HG02763 (cell line): ENCODE measurements around the gene CHSY1.

Source experiments
- ATAC-seq: cut with Tn5 transposase; IDR thresholded peaks from one replicate; pipeline ENCODE4 v1.9.1; 2021; ENCODE audit warnings: mild to moderate bottlenecking, moderate library complexity; ENCODE audit not compliant: unreplicated experiment

Gene CHSY1

DNA sequence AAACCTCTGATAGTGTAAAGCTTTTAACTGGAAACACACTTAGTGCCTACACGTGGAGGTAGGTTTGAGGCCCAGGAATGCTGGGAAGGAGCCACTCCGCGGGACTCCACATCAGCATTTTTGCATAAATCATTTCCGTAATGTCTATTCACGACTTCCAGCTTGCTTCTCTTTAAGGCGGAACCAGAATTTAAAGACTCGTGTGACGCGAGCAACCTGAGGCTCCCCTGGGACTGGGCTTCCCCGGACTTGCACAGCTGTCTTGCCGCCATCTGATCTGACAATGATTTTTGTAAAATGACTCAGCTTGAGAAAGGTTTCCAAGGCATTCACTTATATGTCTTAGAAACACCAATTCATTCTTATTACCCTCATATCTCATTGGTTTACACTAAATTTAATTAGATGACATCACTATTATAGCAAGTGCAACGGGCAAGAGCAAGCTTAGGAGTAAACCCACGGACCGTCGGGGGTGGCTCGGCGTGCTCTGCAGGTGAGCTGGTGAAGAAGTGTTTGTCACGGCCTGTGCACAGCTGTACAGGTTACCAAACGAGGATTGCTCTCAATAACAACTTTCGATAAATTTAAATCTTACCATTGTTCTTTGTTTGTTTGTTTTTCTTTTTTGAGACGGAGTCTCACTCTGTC, 95.2 kb downstream of the CHSY1 start:
- peak; percentile 81 for ATAC-seq

DNA sequence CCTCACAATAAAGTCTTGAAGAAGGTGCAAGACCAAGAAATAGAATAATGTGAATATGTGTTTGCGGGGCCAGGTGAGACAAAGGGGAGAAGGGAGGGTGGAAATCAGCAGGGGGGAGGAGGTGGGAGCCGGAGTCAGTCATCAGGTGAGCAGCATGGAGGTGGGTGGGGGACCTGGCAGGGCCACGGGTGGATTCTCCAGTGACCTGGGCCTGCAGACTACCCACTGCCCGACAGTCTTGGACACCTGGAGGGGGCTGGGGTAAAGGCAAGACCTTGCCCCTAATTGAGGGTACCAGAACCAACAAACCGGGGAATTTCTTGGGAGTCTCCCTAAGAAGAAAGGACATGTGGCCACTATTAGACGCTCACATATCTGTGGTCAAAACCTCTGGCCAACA, 95.8 kb downstream of the CHSY1 start:
- no peak for ATAC-seq

DNA sequence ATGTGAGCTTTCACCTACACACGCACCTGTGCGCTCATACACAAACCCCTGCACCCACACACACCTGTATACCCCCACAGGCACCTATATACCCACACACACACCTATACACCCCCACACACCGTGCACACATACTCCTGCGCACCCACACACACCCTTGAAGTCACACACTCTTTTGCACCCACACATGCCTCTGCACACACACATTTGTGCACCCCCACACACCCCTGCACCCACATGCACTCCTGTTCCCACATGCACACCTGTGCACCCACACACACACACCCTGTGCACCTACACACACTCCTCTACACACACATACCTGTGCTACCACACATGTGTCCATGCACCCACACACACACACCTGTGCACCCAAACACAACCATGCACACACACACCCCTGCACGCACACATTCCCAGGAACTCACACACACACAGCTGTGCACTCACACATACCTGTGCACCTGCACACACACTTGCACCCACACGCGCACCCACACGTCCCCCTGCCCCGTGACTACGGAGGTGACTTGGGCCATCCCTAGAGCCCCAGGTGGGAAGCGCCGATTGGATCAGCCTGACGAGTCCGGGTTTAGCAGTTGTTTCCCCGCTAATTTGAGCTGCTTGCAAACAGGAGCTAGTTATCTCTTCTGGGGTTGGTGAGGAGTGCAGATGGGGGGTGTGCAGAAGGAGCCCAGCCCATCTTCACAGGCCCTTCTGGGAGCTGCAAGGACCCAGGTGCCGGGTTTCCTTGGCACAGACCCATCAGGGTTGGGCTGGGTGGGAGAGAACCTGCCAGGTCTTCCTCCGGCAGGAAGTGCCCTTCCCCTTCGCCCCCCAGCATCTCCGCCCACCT, 97.8 kb downstream of the CHSY1 start:
- ATAC-seq, result no peak

DNA sequence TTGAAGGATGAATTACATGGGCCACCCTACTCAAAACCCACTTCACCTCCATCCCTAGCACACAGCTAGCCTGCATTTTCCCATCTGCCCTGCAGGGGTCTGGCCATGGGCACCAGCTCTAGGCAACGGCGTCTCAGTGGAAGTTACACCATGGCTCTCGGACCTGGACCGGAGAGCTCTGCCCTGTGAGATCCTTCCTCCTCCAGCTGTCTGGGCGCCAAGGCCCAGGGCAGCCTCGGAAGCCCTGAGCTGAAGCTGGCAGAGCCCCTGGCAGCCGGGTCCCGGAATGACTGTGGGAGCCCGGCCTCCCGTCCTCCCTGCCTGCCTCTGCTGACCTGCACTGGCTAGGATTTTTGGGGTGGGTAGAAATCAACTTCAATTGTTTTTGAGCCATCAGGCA, 98.9 kb downstream of the CHSY1 start:
- ATAC-seq, result no peak

DNA sequence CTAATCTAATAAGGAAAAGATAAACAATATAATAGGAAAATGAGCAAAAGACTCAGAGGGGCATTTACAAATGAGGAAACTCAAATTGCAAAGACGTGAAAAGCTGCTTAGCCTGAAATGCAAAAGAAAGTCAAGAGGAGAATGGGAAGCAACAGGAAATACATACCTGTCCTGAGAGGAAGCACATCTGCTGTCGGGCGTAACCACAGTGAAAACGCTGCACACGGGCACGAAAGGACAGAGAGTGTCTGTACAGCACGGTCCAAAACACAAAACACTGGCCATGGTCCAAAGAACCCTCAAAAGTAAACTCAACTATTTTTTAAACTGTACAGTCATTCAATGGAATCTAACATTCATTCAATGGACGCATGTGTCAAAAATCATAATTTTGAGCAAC, 100.6 kb downstream of the CHSY1 start:
- ATAC-seq, result no peak

DNA sequence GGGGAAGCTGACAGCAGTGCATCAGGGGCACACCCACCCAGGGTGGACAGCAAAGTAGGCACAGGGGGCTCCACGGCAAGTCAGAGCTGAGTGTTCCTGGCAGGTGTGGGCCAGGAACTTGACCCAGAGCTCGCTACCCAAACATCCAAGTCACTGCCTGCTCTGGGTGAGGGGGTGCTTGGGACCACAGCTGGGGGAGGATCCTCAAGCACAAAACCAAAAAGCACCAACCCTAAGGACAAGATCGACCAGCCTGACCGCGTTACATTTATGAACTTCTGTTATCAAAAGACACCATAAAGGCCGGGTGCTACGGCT, 101.2 kb downstream of the CHSY1 start:
- no peak for ATAC-seq

DNA sequence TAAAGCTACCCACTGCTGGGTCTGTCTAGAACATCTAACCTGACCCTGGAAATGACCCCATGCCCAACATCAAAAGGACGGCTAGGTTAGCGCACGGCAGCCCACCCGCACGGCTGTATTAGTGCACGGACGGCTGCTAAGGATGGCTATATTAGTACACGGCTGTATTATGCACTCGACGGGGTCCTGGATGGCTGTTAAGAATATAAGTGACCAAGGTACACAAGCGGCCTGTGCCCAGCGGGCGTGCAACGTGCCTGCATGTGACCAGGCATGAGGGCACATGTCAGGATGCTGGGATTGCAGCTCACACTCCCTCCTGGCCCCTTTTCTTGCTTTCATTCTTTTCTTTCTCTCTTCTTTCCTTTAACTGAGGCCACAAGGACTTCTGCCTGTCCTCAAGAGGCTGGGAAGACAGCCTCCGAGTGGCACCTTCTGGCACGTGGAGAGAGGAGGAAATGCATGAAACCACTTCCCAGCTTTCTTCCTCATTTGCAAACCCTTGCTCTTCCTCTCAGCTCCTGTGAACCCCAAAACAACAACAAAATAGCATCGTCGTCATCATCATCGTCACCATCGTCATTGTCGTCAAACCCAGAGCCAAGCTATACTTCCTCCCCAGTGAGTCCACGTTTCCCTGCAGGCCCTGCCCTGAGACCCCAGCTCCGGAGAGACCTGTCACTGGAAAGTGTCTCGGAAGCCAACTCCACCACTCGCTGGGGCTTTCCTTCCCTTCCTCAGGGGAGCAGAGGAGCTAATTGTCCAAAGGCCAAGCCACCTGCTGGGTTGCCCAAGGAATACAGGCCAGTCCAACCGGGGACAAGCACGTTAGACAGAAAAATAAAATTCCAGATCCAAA, 101.8 kb downstream of the CHSY1 start:
- ATAC-seq, result no peak

DNA sequence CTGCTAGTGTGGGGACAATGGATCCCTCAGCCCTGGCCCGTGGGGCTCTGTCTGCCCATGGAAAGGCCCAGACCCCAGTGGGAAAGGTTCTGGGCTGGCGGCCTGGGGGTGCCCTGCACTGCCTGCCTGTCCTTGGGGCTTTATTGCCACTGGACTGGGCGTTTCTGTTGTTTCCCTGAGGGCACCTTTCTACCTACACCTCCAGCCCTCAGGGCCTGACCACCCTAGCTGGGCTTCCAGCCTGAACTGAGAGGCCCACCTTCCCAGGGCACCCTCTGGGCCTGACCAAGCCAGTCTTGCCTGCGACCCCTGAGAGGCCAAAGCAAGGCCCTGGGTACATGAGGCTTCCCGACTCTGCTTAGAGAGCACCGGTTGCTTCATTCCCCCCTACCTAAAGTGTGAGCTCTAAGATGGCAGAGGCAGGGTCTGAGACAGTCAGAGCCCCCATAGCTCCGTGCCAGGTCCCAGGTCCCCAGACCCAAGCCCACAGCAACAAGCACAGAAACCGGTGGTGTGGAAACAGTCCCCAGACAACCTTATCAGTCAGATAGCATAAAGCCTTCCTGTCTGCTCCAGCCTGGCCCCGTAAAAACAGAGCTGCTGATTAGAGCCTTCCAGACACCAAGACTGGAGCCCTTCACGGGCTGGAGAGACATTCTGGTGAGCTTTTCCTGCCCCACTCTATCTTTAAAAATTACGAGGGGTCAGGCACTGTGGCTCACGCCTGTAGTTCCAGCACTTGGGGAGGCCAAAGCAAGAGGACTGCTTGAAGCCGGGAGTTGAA, 102.8 kb downstream of the CHSY1 start:
- no peak for ATAC-seq

DNA sequence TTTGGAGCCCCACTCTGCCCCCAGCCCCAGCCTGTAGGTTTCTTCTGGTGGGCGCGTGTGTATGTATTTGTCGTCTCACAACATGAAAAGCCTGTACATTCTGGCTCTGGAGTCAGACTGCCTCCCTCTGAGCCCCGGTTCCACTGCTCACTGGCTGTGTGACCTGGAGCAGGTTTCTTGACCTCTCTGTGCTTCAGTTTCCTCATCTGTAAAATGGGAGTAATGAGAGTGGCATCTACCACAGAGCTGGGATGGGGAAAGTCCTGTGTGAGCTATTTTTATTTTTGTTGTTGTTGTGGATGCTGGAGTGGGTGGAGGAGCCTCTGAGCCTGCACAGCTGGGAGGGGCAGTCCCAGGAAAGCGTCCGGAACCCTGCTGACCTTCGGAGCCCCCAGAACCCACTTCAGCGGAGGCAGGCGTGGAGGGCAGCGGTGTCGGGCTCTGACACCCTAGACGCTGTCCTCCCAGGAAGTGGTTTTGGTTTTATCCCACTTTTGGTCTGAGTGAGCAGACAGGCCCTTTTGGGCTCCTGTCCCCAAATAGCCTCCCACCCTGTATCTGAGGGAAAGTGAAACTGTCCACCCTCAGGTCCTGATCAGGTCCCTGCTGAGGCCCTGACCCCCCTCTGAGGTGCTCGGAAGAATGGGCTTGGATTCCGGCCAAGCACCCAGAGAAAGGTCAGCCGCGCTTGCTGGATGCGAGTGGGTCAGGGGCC, 103.5 kb downstream of the CHSY1 start:
- no peak for ATAC-seq

DNA sequence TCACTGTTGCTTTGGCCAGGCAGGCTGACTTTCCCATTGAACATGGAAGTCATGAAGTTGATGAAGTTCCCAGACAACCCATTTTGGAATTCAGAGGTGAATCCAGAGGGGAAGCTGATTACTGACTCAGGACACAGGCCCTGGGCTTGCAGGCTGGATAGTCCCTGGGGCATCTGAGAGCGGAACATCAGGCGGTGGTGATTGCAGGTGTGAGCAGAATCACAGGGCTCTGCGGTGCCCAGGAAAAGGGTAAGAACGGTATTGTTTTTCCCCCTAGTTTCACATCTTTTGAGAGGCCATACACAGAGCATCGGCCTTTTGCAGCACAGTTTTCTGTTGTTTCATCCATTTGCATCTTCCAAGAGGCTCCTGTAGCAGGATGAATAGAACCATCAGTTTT, 104.7 kb downstream of the CHSY1 start:
- no peak for ATAC-seq

DNA sequence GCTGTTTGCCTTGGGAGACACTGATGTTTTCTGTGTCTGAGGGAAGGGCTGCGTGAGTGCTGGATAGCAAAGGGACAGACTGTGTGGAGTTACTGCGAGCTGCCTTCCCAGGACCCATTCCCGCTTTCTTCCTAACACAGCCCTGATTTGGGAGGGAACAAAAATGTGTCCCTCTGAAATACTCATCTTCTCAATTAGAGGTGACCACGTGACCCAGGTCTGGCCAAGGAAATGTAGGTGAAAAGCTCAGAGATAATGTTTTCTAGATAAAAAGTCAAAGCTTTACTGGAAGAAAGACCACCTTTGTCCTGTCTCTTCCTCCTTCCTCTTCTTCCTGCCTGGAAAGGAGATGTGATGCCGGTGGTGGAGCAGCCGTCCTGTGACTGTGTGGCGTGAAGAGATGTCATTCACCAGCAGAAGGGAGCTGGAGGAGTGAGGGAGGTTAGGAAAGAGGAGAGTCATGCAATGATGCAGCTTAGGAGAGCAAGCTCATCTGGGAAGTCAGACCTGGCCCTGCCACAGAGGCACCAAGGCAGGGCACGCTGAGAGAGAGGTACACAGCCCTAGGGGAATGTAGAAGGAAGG, 105.6 kb downstream of the CHSY1 start:
- ATAC-seq, result no peak

DNA sequence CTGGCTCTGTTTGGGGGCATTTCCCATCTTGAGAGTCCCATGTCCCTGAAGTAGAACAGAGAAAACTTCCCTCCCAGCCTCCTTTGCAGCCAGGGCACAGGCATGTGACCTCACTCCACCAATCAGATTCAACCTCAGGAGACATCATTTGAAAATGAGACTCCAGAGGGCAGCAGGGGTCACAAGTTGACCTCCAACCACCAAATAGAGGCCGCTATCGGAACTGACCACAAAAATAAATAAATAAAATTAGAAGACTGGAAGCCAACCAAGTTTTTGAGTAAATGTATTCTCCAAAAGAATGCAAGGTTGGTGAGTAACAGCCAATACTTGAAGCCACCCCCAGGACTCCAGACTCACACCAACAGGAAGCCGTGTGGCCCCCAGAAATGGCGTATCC, 106.5 kb downstream of the CHSY1 start:
- no peak for ATAC-seq

DNA sequence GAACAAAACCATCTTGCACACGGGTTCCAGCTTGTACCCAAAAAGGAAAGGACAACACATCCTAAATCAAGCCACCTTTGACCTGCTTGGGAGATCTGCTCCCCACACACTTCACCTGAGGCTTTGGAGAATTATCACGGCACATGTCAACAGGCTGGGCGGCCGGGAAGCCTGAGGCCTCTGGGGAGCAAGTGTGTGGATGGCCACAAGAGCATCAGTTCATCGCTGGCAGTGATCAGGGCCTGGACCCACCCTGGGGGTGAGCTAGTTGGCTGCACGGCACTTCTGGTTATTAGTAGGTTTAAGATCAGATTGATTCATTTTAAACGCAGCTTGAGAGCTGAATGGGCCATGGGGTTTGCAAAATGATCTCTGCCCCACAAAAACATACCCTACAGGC, 108.5 kb downstream of the CHSY1 start:
- no peak for ATAC-seq

DNA sequence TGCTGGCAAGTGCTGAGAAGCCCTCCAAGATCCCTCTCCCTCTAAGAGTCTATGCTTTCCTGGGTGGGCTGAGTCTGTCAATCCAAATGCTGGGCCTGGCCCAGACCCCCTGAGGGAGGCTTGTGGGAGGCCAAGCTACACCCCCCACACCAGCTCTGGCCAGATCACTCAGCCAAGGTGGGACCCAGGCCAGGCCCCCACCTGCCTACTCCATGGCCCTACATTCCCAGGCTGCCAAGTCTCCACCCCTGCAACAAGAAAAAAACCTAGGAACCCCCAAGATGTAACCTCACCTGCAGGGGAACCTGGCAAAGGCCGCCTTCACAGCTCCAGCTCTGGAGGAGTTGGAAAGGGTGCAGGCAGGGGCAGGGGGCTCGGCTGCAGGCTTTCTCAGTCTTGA, 109.1 kb downstream of the CHSY1 start:
- ATAC-seq, result no peak

DNA sequence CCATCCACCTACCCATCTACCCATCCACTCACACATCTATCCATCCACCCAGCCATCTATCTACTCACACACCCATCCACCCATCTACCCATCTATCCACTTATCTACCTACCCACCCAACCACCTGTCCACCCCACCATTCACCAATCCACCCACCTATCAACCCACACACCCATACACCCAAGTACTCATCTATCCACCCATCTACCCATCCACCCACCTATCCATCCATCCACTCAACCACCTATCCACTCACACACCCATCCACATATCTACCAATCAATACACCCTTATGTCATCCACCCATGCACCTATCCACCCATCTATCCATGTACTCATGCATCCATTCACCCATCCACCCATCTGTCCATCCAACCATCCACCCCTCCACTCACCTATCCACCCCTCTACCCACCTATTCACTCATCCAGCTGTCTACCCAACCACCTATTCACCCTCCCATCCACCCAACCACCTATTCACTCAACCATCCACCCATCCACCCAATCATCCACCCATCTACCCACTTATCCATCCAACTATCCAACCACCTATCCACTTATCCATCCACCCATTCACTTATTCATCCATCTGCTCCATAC, 109.8 kb downstream of the CHSY1 start:
- ATAC-seq, result no peak

DNA sequence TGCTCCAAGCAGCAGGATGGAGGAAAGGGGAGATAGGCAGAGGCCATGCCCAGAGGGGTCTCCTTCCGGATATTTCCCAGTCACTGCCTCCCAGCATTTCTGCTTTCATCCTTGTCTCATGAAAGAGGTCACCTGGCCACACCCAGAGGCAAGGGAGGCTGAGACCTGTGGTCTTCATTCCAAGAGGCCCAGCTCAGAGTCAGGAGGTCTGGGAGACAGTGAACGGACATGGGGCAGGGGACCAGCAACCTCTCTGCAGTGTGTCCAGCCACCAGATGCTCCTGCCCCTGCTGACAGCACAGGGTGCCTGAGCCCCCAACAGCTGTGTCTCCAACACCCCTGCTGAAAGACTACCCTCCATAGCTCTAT, 111.2 kb downstream of the CHSY1 start:
- no peak for ATAC-seq

DNA sequence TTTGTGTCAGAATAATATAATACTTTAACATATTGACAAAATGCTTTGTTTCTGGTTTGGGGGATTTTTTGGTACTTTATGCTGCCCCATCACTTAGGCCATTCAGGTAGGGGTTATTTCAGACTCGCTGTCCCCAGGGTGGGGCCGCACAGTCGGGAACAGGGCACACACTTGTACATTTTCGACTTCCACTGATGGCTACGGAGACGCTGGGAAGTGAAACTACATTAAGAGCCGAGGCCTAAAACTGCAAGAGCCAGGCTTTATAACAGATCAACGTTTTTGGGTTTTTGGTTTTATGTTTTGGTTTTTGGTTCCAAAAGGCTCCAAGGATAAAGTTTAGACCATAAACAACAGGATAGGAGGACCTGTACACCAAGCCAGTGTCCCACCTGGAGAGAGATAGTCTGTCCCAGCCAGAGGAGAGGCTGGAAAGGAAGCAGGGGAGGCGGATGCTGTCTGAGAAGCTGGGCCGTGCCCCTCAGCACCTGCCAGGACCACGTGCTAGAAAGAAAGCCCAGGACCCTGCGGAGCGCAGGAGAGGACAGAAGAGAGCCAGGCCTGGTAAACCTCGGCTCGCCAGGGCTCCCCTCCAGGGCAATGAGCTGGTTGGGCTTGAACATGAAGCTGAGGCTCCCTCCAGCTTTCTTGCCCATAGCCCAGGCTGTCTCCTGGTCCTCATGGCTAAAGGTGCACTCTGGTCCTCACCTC, 111.7 kb downstream of the CHSY1 start:
- no peak for ATAC-seq

DNA sequence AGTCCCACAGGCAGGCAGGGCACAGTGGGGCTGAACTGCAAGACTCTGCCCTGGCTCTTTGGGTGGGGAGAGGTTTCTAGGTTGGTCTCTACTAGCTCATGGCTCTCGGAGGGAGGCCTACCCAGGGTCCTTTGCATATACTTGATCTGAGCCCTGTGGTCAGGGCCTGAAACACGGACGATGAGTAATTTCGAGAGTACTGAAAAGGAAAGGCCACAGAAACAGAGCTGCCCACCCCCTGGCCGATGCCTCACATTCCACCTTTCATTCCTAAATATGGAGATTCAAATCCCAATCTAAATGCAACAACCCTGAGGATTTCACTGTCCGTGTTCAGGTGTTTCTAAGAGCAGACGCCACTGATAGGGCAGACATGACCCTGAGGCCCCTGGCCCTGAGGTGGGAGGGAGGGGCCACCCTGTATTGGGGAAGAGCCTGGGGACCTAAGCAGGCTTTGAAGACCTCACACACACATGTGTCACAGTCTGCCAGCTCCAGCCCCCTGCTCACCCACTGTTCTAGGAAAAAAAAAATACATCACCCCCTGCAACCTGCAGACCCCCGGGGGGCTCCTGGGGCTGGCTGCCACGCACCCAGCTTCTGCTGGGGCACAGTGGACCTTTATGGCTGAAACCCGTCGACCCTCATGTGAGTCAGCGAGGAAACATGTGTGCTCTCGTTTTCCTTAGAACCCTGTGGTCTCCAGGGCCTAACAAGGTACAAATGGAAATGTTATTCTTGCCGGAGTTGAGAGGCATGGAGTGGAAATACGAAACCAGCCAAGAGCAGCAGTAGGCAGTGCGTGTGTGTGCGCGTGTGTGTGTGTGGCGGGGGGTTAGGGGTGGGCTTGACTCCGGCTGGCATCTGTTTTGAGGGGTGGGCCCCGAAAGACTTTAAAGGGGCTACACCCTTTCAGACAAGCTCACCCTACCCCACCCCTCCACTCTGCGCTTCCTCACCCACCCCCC, 112.7 kb downstream of the CHSY1 start:
- ATAC-seq, result peak; percentile 59
